Measurements from ENCODE around the gene EFTUD2.

- TF ChIP-seq CTCF (IDR thresholded peaks at IDR 0.05 in 4 of 5, conservative IDR thresholded peaks at IDR 0.05 in 1 of 5): no peak
- no peak for TF ChIP-seq POLR2A (IDR thresholded peaks at IDR 0.05)
Observed at GRCh38 chr17:44880062-44880461, 19.2 kb downstream of the EFTUD2 start.

Measured in gastrocnemius medialis (tissue), 4 donors.